GM19238 (cell line): Measurements from ENCODE around the gene TINAG.

Source experiments
- DNase-seq: peaks from one replicate; pipeline ENCODE4 v3.0.0; 2011; ENCODE audit warnings: low spot score; ENCODE audit not compliant: insufficient read length

The TINAG gene

GRCh38 chr6:54426995-54427394, 118.8 kb downstream of the TINAG start:
- DNase-seq, result no peak

GRCh38 chr6:54427396-54427937, 119.2 kb downstream of the TINAG start:
- DNase-seq, result no peak

GRCh38 chr6:54428431-54428830, 120.2 kb downstream of the TINAG start:
- peak; percentile 14 for DNase-seq

- no peak for DNase-seq
Measured at GRCh38 chr6:54431466-54431865, 123.2 kb downstream of the TINAG start.
